Tibial nerve (tissue), 4 donors: ENCODE measurements around the gene NLRP1. TPM values are rescaled to one million over a fixed set of nuclear protein-coding genes. Genes with fewer than 3 reads are reported as not detected.

Experiments used
- DNase-seq, 2 donors: peaks; one replicate each; pipeline ENCODE4 v3.0.0-alpha.2; 2019; ENCODE audit warnings: low spot score in 2 of 2
- H3K27ac ChIP-seq, 4 donors: fragments of 200-600 bp; sonication (generic) in 3 of 4; one replicate each; pipeline ENCODE4 v1.5.1; 2017 to 2019; ENCODE audit warnings: mild to moderate bottlenecking in 1 of 4
- H3K27me3 ChIP-seq, 2 donors: fragments of 200-600 bp; sonication (generic) in 1 of 2; one replicate each; pipeline versions ENCODE4 v1.5.1 to v1.6.0; 2017 to 2019
- H3K36me3 ChIP-seq, 3 donors: fragments of 200-600 bp; sonication (generic); one replicate each; pipeline ENCODE4 v1.5.1; 2018 to 2019
- H3K4me1 ChIP-seq, 4 donors: fragments of 200-600 bp; sonication (generic) in 3 of 4; one replicate each; pipeline ENCODE4 v1.5.1; 2017 to 2019
- H3K4me3 ChIP-seq, 4 donors: fragments of 200-600 bp; sonication (generic) in 3 of 4; one replicate each; pipeline ENCODE4 v1.5.1; 2017 to 2019; ENCODE audit warnings: mild to moderate bottlenecking in 1 of 4, moderate library complexity in 1 of 4
- H3K9me3 ChIP-seq, 4 donors: fragments of 200-600 bp; sonication (generic) in 3 of 4; one replicate each; pipeline ENCODE4 v1.5.1; 2017 to 2019
- CTCF ChIP-seq, 5 experiments: fragments of 200-600 bp in 3 of 5; fragments of 450-650 bp in 2 of 5; sonication (generic) in 3 of 5; IDR thresholded peaks; one replicate each; pipeline ENCODE4 v1.5.1; 2016 to 2019; ENCODE audit warnings: antibody characterized with exemption in 5 of 5, mild to moderate bottlenecking in 3 of 5, moderate library complexity in 2 of 5
- EP300 ChIP-seq, 2 donors: sonication (generic); formaldehyde crosslinking; IDR thresholded peaks; one replicate each; pipeline ENCODE4 v1.6.1; 2017; ENCODE audit warnings: antibody characterized with exemption in 2 of 2, mild to moderate bottlenecking in 1 of 2
- POLR2A ChIP-seq, 2 donors: fragments of 450-650 bp; IDR thresholded peaks; one replicate each; pipeline ENCODE4 v1.6.1; 2017; ENCODE audit warnings: antibody characterized with exemption in 2 of 2, mild to moderate bottlenecking in 2 of 2, moderate library complexity in 2 of 2
- WGBS, 2 donors: methylation state at CpG; one replicate each; pipeline ENCODE4 v1.1.5; 2018; 5-methylcytosine and 5-hydroxymethylcytosine counted together
- total RNA-seq, 4 donors: library from RNA; depleted of rRNA; stranded (reverse); fragments of >200 nt; gene quantifications; one replicate each; pipeline ENCODE4 v1.1.0, GENCODE V29; 2016

Gene NLRP1
- total RNA-seq, 4 donors from 2014 or later: 33.0 to 52.4 (median 36.6) TPM

DNA sequence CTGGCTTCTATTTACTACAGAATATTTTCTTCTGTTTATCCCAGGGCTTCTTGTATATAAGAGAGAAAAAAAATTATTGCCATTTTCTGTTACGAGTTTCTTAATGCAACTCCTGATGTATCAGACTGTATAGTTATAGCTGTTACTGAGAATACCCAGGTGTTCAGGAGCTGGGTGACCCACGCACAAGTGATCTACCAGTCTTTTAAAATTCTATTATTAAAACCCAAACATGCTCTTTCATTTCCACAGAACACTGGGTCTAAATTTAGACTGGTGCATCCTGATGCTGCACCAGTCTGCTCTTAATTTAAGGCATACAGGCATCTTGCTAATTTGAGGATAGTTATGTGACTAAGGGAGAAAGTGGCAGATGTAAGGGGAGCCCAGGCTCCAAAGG lies 31.2 kb upstream of the NLRP1 start:
- no peaks in the 10 kb centered on the region for H3K4me1 ChIP-seq
- H3K4me3 ChIP-seq: no peak overlapping the region
- WGBS, 2 donors: 81 to 90% methylated on average over 2 of the region's 2 CpGs
- no peaks in the 10 kb centered on the region for H3K27me3 ChIP-seq
- TF ChIP-seq POLR2A (IDR thresholded peaks at IDR 0.05) (no peak), CTCF (IDR thresholded peaks at IDR 0.05) (no peak), EP300 (IDR thresholded peaks at IDR 0.05) (no peak)
- DNase-seq: no peak
- H3K9me3 ChIP-seq: no peaks in the 10 kb centered on the region
- no peak overlapping the region for H3K27ac ChIP-seq
- H3K36me3 ChIP-seq: no peaks in the 10 kb centered on the region

DNA sequence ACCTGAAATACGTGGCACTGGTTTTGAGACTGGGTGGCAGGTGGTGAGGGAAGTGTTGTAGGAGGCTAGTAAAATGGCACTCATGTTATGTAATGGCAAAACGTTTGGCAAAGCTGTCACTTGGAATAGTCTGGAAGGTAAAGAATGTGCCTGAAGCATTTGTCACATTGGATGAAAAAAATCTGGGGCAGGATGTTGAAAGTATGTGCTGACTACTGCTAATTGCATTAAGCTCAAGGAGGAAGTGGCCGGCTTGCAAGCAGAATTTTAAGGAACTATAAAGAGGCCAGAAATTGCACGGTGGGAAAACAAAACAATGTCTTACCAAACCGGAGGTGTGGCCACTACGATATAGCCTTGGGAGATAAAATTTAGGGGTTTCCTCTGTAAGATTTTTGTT lies 26.6 kb upstream of the NLRP1 start:
- Histone ChIP-seq H3K27ac (no peak overlapping the region), H3K9me3 (no peaks in the 10 kb centered on the region), H3K36me3 (no peaks in the 10 kb centered on the region), H3K4me3 (no peak overlapping the region), H3K27me3 (no peaks in the 10 kb centered on the region), H3K4me1 (no peaks in the 10 kb centered on the region)
- TF ChIP-seq CTCF (IDR thresholded peaks at IDR 0.05) (no peak), EP300 (IDR thresholded peaks at IDR 0.05) (peak in 1 of 2 donors; percentile 73), POLR2A (IDR thresholded peaks at IDR 0.05) (no peak)
- WGBS, 2 donors: 51 to 62% methylated on average over 6 of the region's 6 CpGs
- peak in 1 of 2 donors; percentile 19 for DNase-seq

- no peak for DNase-seq
- H3K27me3 ChIP-seq: peaks cover 0 to 2% of the 10 kb centered on the region in 2 donors
- H3K4me1 ChIP-seq: no peaks in the 10 kb centered on the region
- 54 to 58% methylated on average over 12 of the region's 12 CpGs for WGBS, 2 donors
- no peak overlapping the region for H3K4me3 ChIP-seq
- no peak overlapping the region for H3K27ac ChIP-seq
- no peaks in the 10 kb centered on the region for H3K36me3 ChIP-seq
- H3K9me3 ChIP-seq: peaks cover 0 to 8% (median 0%) of the 10 kb centered on the region in 4 donors
- TF ChIP-seq EP300 (IDR thresholded peaks at IDR 0.05) (no peak), CTCF (IDR thresholded peaks at IDR 0.05) (no peak), POLR2A (IDR thresholded peaks at IDR 0.05) (no peak)
Measured at GRCh38 chr17:5608399-5609112, 24.2 kb upstream of the NLRP1 start.

- Histone ChIP-seq H3K4me1 (no peaks in the 10 kb centered on the region), H3K9me3 (peaks cover 0 to 8% (median 0%) of the 10 kb centered on the region in 4 donors), H3K36me3 (no peaks in the 10 kb centered on the region), H3K27ac (no peak overlapping the region), H3K4me3 (no peak overlapping the region), H3K27me3 (peaks cover 0 to 8% of the 10 kb centered on the region in 2 donors)
- no peak for DNase-seq
- no peak for TF ChIP-seq EP300 (IDR thresholded peaks at IDR 0.05)
- TF ChIP-seq POLR2A (IDR thresholded peaks at IDR 0.05): no peak
- no peak for TF ChIP-seq CTCF (IDR thresholded peaks at IDR 0.05)
- WGBS, 2 donors: 57 to 58% methylated on average over 3 of the region's 3 CpGs
Measured at GRCh38 chr17:5607946-5608345, 23.6 kb upstream of the NLRP1 start.

- DNase-seq: no peak
- peaks cover 0 to 8% (median 0%) of the 10 kb centered on the region in 4 donors for H3K9me3 ChIP-seq
- no peak overlapping the region for H3K4me3 ChIP-seq
- 65 to 74% methylated on average over 4 of the region's 4 CpGs for WGBS, 2 donors
- H3K4me1 ChIP-seq: no peaks in the 10 kb centered on the region
- no peak overlapping the region for H3K27ac ChIP-seq
- no peaks in the 10 kb centered on the region for H3K36me3 ChIP-seq
- H3K27me3 ChIP-seq: peaks cover 0 to 8% of the 10 kb centered on the region in 2 donors
- no peak for TF ChIP-seq EP300 (IDR thresholded peaks at IDR 0.05)
- TF ChIP-seq POLR2A (IDR thresholded peaks at IDR 0.05): no peak
- TF ChIP-seq CTCF (IDR thresholded peaks at IDR 0.05): no peak
Measured at GRCh38 chr17:5605452-5605851, 21.1 kb upstream of the NLRP1 start.
